ENCODE results near the gene UBE2Q2.
"Not testable (repeated sequence)": the region's sequence is repeated elsewhere in the genome, so short reads cannot be mapped to it uniquely, and the experiment has no call there.

DNA sequence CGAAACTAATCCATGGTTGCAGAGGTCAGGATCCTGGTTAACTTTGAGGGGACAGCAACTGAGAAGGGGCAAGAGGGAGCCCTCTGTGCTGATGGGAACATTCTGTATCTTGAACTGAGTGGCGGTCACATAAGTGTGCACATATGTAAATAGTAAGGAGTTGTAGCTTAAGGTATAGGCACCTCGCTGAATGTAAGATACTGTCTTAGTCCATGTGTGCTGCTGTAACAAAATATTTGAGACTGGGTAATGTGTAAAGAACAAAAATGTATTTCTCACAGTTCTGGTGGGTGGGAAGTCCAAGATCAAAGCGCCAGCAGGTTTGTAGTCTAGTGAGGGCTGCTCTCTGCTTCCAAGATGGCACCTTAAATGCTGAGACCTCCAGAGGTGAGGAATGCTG, 42.8 kb upstream of the UBE2Q2 start:
- TF ChIP-seq POLR2AphosphoS5 (IDR thresholded peaks at IDR 0.05; ENCODE audit: borderline replicate concordance, low read depth, low read length); EZH2 (IDR thresholded peaks at IDR 0.05): not testable (repeated sequence)

All from SK-N-MC (cell line).